Measurements from ENCODE around the gene SCAMP5. TPM values are rescaled to one million over a fixed set of nuclear protein-coding genes. Genes with fewer than 3 reads are reported as not detected.

Gene SCAMP5
- total RNA-seq, 2 donors from 2014 or later = 6.1 to 24.4 TPM

- 92% methylated on average over 1 of the region's 1 CpG for WGBS
- TF ChIP-seq CTCF (IDR thresholded peaks at IDR 0.05) = no peak
- no peak for TF ChIP-seq POLR2AphosphoS5 (IDR thresholded peaks at IDR 0.05)
- TF ChIP-seq POLR2A (IDR thresholded peaks at IDR 0.05) = no peak
- H3K36me3 ChIP-seq = no peaks in the 10 kb centered on the region
- no peak overlapping the region for H3K27ac ChIP-seq
- H3K4me1 ChIP-seq (replicated peaks) = no peaks in the 10 kb centered on the region
- no peaks in the 10 kb centered on the region for H3K9me3 ChIP-seq
- intact Hi-C loops (cut with DNase I) = no loop called here
- no peak for DNase-seq (ENCODE audit: low spot score)
- no peak overlapping the region for H3K4me3 ChIP-seq
- H3K27me3 ChIP-seq (replicated peaks; ENCODE audit: insufficient read depth) = no peaks in the 10 kb centered on the region
These were observed 19.2 kb upstream of the SCAMP5 start for GRCh38 chr15:74976159-74976558.

DNA sequence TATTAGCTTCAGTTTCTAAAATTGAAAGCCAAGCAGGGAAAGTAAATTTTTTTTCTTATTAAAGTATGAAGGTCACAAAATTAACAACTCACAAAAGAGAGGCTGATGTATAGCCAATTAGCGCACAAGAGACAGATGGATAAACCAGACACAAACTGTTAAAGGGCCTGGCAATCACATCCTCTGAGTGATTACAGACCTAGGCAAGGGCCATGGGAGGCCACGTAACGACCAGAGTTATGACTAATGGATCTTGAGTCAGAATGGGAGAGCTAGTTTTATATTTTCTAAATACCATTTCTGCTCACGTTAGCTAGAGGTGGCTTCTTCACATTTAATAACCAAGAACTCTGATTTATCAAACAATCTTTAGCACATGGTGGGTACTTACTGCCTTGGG is 17.8 kb upstream of the SCAMP5 start:
- Histone ChIP-seq H3K27ac (no peak overlapping the region), H3K4me3 (no peak overlapping the region), H3K4me1 (replicated peaks) (no peaks in the 10 kb centered on the region), H3K9me3 (no peaks in the 10 kb centered on the region), H3K27me3 (replicated peaks; ENCODE audit: insufficient read depth) (no peaks in the 10 kb centered on the region), H3K36me3 (no peaks in the 10 kb centered on the region)
- WGBS = 68% methylated on average over 4 of the region's 4 CpGs
- DNase-seq (ENCODE audit: low spot score) = no peak
- intact Hi-C loops (cut with DNase I) = no loop called here
- no peak for TF ChIP-seq CTCF (IDR thresholded peaks at IDR 0.05)
- no peak for TF ChIP-seq POLR2AphosphoS5 (IDR thresholded peaks at IDR 0.05)
- no peak for TF ChIP-seq POLR2A (IDR thresholded peaks at IDR 0.05)

GRCh38 chr15:74978077-74978476 is 17.3 kb upstream of the SCAMP5 start:
- H3K9me3 ChIP-seq = no peaks in the 10 kb centered on the region
- no peaks in the 10 kb centered on the region for H3K4me1 ChIP-seq (replicated peaks)
- intact Hi-C loops (cut with DNase I) = no loop called here
- H3K36me3 ChIP-seq = no peaks in the 10 kb centered on the region
- H3K27ac ChIP-seq = no peak overlapping the region
- 71% methylated on average over 1 of the region's 1 CpG for WGBS
- TF ChIP-seq POLR2A (IDR thresholded peaks at IDR 0.05) = no peak
- TF ChIP-seq POLR2AphosphoS5 (IDR thresholded peaks at IDR 0.05) = no peak
- TF ChIP-seq CTCF (IDR thresholded peaks at IDR 0.05) = no peak
- H3K27me3 ChIP-seq (replicated peaks; ENCODE audit: insufficient read depth) = no peaks in the 10 kb centered on the region
- no peak overlapping the region for H3K4me3 ChIP-seq
- DNase-seq (ENCODE audit: low spot score) = no peak

GRCh38 chr15:74978503-74978902 is 16.9 kb upstream of the SCAMP5 start:
- no peak for DNase-seq (ENCODE audit: low spot score)
- Histone ChIP-seq H3K4me1 (replicated peaks) (no peaks in the 10 kb centered on the region), H3K27ac (no peak overlapping the region), H3K4me3 (no peak overlapping the region), H3K36me3 (no peaks in the 10 kb centered on the region), H3K9me3 (no peaks in the 10 kb centered on the region), H3K27me3 (replicated peaks; ENCODE audit: insufficient read depth) (no peaks in the 10 kb centered on the region)
- WGBS = 40% methylated on average over 3 of the region's 3 CpGs
- TF ChIP-seq CTCF (IDR thresholded peaks at IDR 0.05) = no peak
- TF ChIP-seq POLR2A (IDR thresholded peaks at IDR 0.05) = no peak
- no peak for TF ChIP-seq POLR2AphosphoS5 (IDR thresholded peaks at IDR 0.05)
- intact Hi-C loops (cut with DNase I) = no loop called here

DNA sequence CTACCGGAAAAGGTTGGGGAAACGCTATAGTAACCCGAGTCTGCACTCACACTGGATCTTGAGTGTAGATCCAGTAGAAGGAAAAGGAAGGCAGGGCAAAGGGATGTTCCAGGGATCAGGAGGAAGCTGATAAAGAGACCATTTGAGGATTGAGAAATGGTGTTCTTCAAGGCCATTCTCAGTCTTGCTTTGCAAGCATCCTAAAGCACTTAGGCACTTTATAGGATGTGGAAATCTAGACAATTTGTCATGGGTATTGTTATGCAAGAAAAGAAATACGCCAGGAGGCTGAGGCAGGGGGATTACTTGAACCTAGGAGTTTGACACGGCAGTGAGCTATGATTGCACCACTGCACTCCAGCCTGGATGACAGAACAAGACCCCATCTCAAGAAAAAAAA is 13.2 kb upstream of the SCAMP5 start:
- no peak for TF ChIP-seq POLR2AphosphoS5 (IDR thresholded peaks at IDR 0.05)
- no peak for TF ChIP-seq CTCF (IDR thresholded peaks at IDR 0.05)
- no peak for TF ChIP-seq POLR2A (IDR thresholded peaks at IDR 0.05)
- no peaks in the 10 kb centered on the region for H3K36me3 ChIP-seq
- H3K4me3 ChIP-seq = no peak overlapping the region
- H3K4me1 ChIP-seq (replicated peaks) = no peaks in the 10 kb centered on the region
- no peaks in the 10 kb centered on the region for H3K27me3 ChIP-seq (replicated peaks; ENCODE audit: insufficient read depth)
- intact Hi-C loops (cut with DNase I) = no loop called here
- 76% methylated on average over 5 of the region's 5 CpGs for WGBS
- no peak for DNase-seq (ENCODE audit: low spot score)
- no peaks in the 10 kb centered on the region for H3K9me3 ChIP-seq
- H3K27ac ChIP-seq = no peak overlapping the region
